Measurements from ENCODE around the gene RSRC1.
A peak's percentile ranks its signal among the peaks of the same experiment; 100 is the strongest.
"Not testable (repeated sequence)": the region's sequence is repeated elsewhere in the genome, so short reads cannot be mapped to it uniquely, and the experiment has no call there.

The RSRC1 gene

GRCh38 chr3:158109804-158110657 lies at the start of gene RSRC1:
Gene RSRC1, plus strand, starts transcription at chr3:158110089. Its CDS starts 12,016 bp downstream, at chr3:158122105.
- DNase-seq (ENCODE audit: low spot score), result peak; percentile 73

GRCh38 chr3:158065574-158065973 lies 44.3 kb upstream of the RSRC1 start:
- DNase-seq (ENCODE audit: low spot score), result not testable (repeated sequence)

- DNase-seq (ENCODE audit: low spot score), result no peak
Observed at GRCh38 chr3:158072790-158073189, 37.1 kb upstream of the RSRC1 start.

GRCh38 chr3:158074591-158074990 lies 35.3 kb upstream of the RSRC1 start:
- no peak for DNase-seq (ENCODE audit: low spot score)

- no peak for DNase-seq (ENCODE audit: low spot score)
Observed at GRCh38 chr3:158079599-158079998, 30.3 kb upstream of the RSRC1 start.

- DNase-seq (ENCODE audit: low spot score), result no peak
Observed at GRCh38 chr3:158084651-158085050, 25.2 kb upstream of the RSRC1 start.

GRCh38 chr3:158085358-158085757 lies 24.5 kb upstream of the RSRC1 start:
- DNase-seq (ENCODE audit: low spot score), result no peak

GRCh38 chr3:158085931-158086330 lies 24.0 kb upstream of the RSRC1 start:
- no peak for DNase-seq (ENCODE audit: low spot score)

- DNase-seq (ENCODE audit: low spot score), result no peak
Observed at GRCh38 chr3:158086361-158086760, 23.5 kb upstream of the RSRC1 start.

GRCh38 chr3:158086776-158087175 lies 23.1 kb upstream of the RSRC1 start:
- no peak for DNase-seq (ENCODE audit: low spot score)

GRCh38 chr3:158091531-158091930 lies 18.4 kb upstream of the RSRC1 start:
- no peak for DNase-seq (ENCODE audit: low spot score)

- DNase-seq (ENCODE audit: low spot score), result no peak
Observed at GRCh38 chr3:158093526-158093925, 16.4 kb upstream of the RSRC1 start.

GRCh38 chr3:158094235-158095110 lies 15.4 kb upstream of the RSRC1 start:
- no peak for DNase-seq (ENCODE audit: low spot score)

- no peak for DNase-seq (ENCODE audit: low spot score)
Observed at GRCh38 chr3:158095111-158095813, 14.6 kb upstream of the RSRC1 start.

- DNase-seq (ENCODE audit: low spot score), result no peak
Observed at GRCh38 chr3:158095814-158096704, 13.8 kb upstream of the RSRC1 start.

- DNase-seq (ENCODE audit: low spot score), result no peak
Observed at GRCh38 chr3:158097081-158097592, 12.8 kb upstream of the RSRC1 start.

- DNase-seq (ENCODE audit: low spot score), result no peak
Observed at GRCh38 chr3:158097593-158098308, 12.1 kb upstream of the RSRC1 start.

- no peak for DNase-seq (ENCODE audit: low spot score)
Observed at GRCh38 chr3:158098309-158098639, 11.6 kb upstream of the RSRC1 start.

GRCh38 chr3:158098834-158099424 lies 11.0 kb upstream of the RSRC1 start:
- DNase-seq (ENCODE audit: low spot score), result no peak

- DNase-seq (ENCODE audit: low spot score), result no peak
Observed at GRCh38 chr3:158100681-158101080, 9.2 kb upstream of the RSRC1 start.
